B cell (primary cell): ENCODE results near the gene PANK2. TPM values are rescaled to one million over a fixed set of nuclear protein-coding genes. Genes with fewer than 3 reads are reported as not detected.

Source experiments
- ATAC-seq: fragments of 200-7000 bp; cut with Tn5 transposase; one replicate; pipeline ENCODE4 v1.10.0; 2021; ENCODE audit warnings: low read depth, mild to moderate bottlenecking, moderate number of reproducible peaks, moderate library complexity
- CTCF ChIA-PET: fragments of 350-600 bp; sonication (Branson Sonifier 250); formaldehyde crosslinking; loops from one replicate; lab custom pipeline; 2021; ENCODE audit warnings: antibody characterized with exemption, inconsistent platforms; lab: Charles Lee
- POLR2A ChIA-PET: fragments of 350-600 bp; sonication (Branson Sonifier 250); formaldehyde crosslinking; loops from one replicate; lab custom pipeline; 2021; ENCODE audit warnings: antibody characterized with exemption; lab: Charles Lee
- DNase-seq: peaks from one replicate; pipeline ENCODE4 v3.0.0; 2013
- H2AFZ ChIP-seq: 2 replicates; pipeline ENCODE4 v1.6.1; 2012; ENCODE audit warnings: mild to moderate bottlenecking, low read depth, low read length; ENCODE audit not compliant: insufficient read depth, poor library complexity, severe bottlenecking
- H3K27ac ChIP-seq, 2 donors: 1 replicate in 1 of 2; 2 replicates in 1 of 2; pipeline ENCODE4 v1.5.1; 2012 to 2013; ENCODE audit warnings: low read length in 2 of 2, mild to moderate bottlenecking in 2 of 2, moderate library complexity in 1 of 2
- H3K27me3 ChIP-seq, 4 experiments: fragments of 200-600 bp in 1 of 4; sonication (generic) in 1 of 4; replicated peaks in 1 of 4; 1 replicate in 2 of 4; 2 replicates in 2 of 4; pipeline versions ENCODE4 v1.6.1 to v1.7.0; 2013 to 2016; ENCODE audit warnings: low read length in 3 of 4, mild to moderate bottlenecking in 2 of 4, mixed read lengths in 1 of 4, moderate library complexity in 1 of 4; ENCODE audit not compliant: insufficient read depth in 4 of 4, control insufficient read depth in 3 of 4; ENCODE audit errors: control extremely low read depth in 1 of 4
- H3K36me3 ChIP-seq, 2 experiments: replicated peaks in 1 of 2; 1 replicate in 1 of 2; 2 replicates in 1 of 2; pipeline versions ENCODE4 v1.6.1 to v1.7.1; 2013; ENCODE audit warnings: low read length in 1 of 2; ENCODE audit not compliant: insufficient read depth in 2 of 2, control insufficient read depth in 1 of 2; ENCODE audit errors: control extremely low read depth in 1 of 2, extremely low read depth in 1 of 2
- H3K4me1 ChIP-seq, 2 donors: fragments of 200-600 bp in 1 of 2; sonication (generic) in 1 of 2; 1 replicate in 1 of 2; 2 replicates in 1 of 2; pipeline versions ENCODE4 v1.5.1 to v1.6.1; 2013 to 2017; ENCODE audit warnings: low read length in 2 of 2; ENCODE audit not compliant: control insufficient read depth in 2 of 2, insufficient read depth in 2 of 2
- H3K4me2 ChIP-seq: replicated peaks from 2 replicates; pipeline ENCODE3; 2012; ENCODE audit warnings: mild to moderate bottlenecking, low read depth, low read length; ENCODE audit not compliant: poor library complexity, severe bottlenecking
- H3K4me3 ChIP-seq, 5 experiments: fragments of 200-600 bp in 1 of 5; sonication (generic) in 1 of 5; 1 replicate in 3 of 5; 2 replicates in 2 of 5; pipeline versions ENCODE4 v1.5.1 to v1.7.0; 2011 to 2016; ENCODE audit warnings: low read length in 4 of 5, mild to moderate bottlenecking in 4 of 5, low read depth in 2 of 5, control low read depth in 1 of 5, moderate library complexity in 1 of 5; ENCODE audit not compliant: insufficient read depth in 1 of 5; ENCODE audit errors: control extremely low read depth in 1 of 5, extremely low read depth in 1 of 5
- H3K79me2 ChIP-seq: fragments of 200-600 bp; sonication (generic); one replicate; pipeline ENCODE4 v1.6.0; 2016; ENCODE audit warnings: low read length; ENCODE audit not compliant: control insufficient read depth, insufficient read depth
- H3K9ac ChIP-seq: fragments of 200-600 bp; sonication (generic); 2 replicates; pipeline ENCODE4 v1.6.1; 2017; ENCODE audit warnings: mild to moderate bottlenecking, low read length, moderate library complexity
- H3K9me3 ChIP-seq, 3 donors: one replicate each; pipeline versions ENCODE4 v1.6.1 to v1.7.1; 2013; ENCODE audit warnings: low read length in 2 of 3; ENCODE audit not compliant: control insufficient read depth in 2 of 3, insufficient read depth in 1 of 3; ENCODE audit errors: control extremely low read depth in 1 of 3
- H4K20me1 ChIP-seq: 2 replicates; pipeline ENCODE4 v1.6.0; 2012; ENCODE audit warnings: mild to moderate bottlenecking, low read length; ENCODE audit not compliant: insufficient read depth, control insufficient read depth, poor library complexity, severe bottlenecking
- H3K27ac Mint-ChIP-seq: one replicate; pipeline ENCODE4 v1.8.0; 2021; ENCODE audit warnings: mixed read lengths
- H3K27me3 Mint-ChIP-seq: one replicate; pipeline ENCODE4 v1.8.0; 2021; ENCODE audit warnings: mixed read lengths
- H3K4me1 Mint-ChIP-seq: one replicate; pipeline ENCODE4 v1.8.0; 2021; ENCODE audit warnings: mixed read lengths
- H3K4me3 Mint-ChIP-seq: one replicate; pipeline ENCODE4 v1.8.0; 2021; ENCODE audit warnings: mixed read lengths
- H3K9me3 Mint-ChIP-seq: one replicate; pipeline ENCODE4 v1.8.0; 2022; ENCODE audit warnings: mixed read lengths; ENCODE audit not compliant: insufficient read depth
- EZH2 ChIP-seq: IDR thresholded peaks from 2 replicates; pipeline ENCODE4 v1.6.1; 2012; ENCODE audit warnings: borderline replicate concordance, low read depth, mild to moderate bottlenecking, moderate library complexity, low read length; ENCODE audit not compliant: insufficient read depth, poor library complexity, severe bottlenecking
- whole genome bisulfite sequencing: methylation state at CpG from one replicate; pipeline ENCODE4 v1.1.5; 2013; ENCODE audit warnings: missing lambda C conversion rate; ENCODE audit not compliant: insufficient coverage; 5-methylcytosine and 5-hydroxymethylcytosine counted together
- intact Hi-C: fragments of 100-400 bp; cut with micrococcal nuclease; formaldehyde crosslinking; loops from one replicate; pipeline ENCODE4 v1.10.0; 2022
- polyA plus RNA-seq: library from polyadenylated mRNA; depleted of rRNA; stranded (reverse); fragments of >200 nt; gene quantifications from 2 replicates; pipeline ENCODE4 v1.2.3, GENCODE V29; 2012
- total RNA-seq, 2 donors: library from RNA; stranded (reverse); fragments of 120-200 nt in 1 of 2; gene quantifications; 1 replicate in 1 of 2; 2 replicates in 1 of 2; pipeline versions ENCODE4 v1.2.3 to v1.2.4, GENCODE V29; 2013 to 2022
- TF ChIP-seq, protein P1 (sequence below): fragments of 200-600 bp; IDR thresholded peaks from one replicate; pipeline ENCODE4 v1.8.0; 2022; ENCODE audit warnings: antibody characterized with exemption, mild to moderate bottlenecking

Gene PANK2
- total and polyA plus RNA-seq, 2 donors (not counting 1 experiment from before 2014, with no cell fraction given), result 20.5 to 63.3 TPM

- no peak for ATAC-seq
- no peak overlapping the region for H3K9ac ChIP-seq
- intact Hi-C loops, result no loop called here
- H3K4me3 Mint-ChIP-seq, result no peak overlapping the region
- H3K4me3 ChIP-seq, result no peak overlapping the region
- TF ChIP-seq, protein P1, sequence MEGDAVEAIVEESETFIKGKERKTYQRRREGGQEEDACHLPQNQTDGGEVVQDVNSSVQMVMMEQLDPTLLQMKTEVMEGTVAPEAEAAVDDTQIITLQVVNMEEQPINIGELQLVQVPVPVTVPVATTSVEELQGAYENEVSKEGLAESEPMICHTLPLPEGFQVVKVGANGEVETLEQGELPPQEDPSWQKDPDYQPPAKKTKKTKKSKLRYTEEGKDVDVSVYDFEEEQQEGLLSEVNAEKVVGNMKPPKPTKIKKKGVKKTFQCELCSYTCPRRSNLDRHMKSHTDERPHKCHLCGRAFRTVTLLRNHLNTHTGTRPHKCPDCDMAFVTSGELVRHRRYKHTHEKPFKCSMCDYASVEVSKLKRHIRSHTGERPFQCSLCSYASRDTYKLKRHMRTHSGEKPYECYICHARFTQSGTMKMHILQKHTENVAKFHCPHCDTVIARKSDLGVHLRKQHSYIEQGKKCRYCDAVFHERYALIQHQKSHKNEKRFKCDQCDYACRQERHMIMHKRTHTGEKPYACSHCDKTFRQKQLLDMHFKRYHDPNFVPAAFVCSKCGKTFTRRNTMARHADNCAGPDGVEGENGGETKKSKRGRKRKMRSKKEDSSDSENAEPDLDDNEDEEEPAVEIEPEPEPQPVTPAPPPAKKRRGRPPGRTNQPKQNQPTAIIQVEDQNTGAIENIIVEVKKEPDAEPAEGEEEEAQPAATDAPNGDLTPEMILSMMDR, result no peak
- no peak for TF ChIP-seq EZH2
- H3K27me3 Mint-ChIP-seq, result no peaks in the 10 kb centered on the region
- POLR2A ChIA-PET, result no interaction called here
- 89% methylated on average over 6 of the region's 6 CpGs for WGBS
- peaks cover 3% of the 10 kb centered on the region for H3K4me1 Mint-ChIP-seq
- CTCF ChIA-PET, result interaction anchor here (0.7 kb wide), 1 partner anchor 20 kb away, joined by 3 read pairs; no protein-coding TSS in a partner anchor
- no peaks in the 10 kb centered on the region for H3K9me3 Mint-ChIP-seq
- no peak overlapping the region for H3K27ac Mint-ChIP-seq
- H3K27ac ChIP-seq, result no peak overlapping the region
- no peaks in the 10 kb centered on the region for H3K4me1 ChIP-seq
- H2AFZ ChIP-seq, result no peak overlapping the region
- no peaks in the 10 kb centered on the region for H3K79me2 ChIP-seq
- DNase-seq, result no peak
- H4K20me1 ChIP-seq, result no peaks in the 10 kb centered on the region
- H3K27me3 ChIP-seq, result no peaks in the 10 kb centered on the region
- no peak overlapping the region for H3K4me2 ChIP-seq
- H3K36me3 ChIP-seq, result peaks cover 0 to 7% of the 10 kb centered on the region in 2 experiments
- H3K9me3 ChIP-seq, result peaks cover 0 to 6% (median 2%) of the 10 kb centered on the region in 3 donors
Measured at GRCh38 chr20:3935295-3935955, 46.2 kb downstream of the PANK2 start.

DNA sequence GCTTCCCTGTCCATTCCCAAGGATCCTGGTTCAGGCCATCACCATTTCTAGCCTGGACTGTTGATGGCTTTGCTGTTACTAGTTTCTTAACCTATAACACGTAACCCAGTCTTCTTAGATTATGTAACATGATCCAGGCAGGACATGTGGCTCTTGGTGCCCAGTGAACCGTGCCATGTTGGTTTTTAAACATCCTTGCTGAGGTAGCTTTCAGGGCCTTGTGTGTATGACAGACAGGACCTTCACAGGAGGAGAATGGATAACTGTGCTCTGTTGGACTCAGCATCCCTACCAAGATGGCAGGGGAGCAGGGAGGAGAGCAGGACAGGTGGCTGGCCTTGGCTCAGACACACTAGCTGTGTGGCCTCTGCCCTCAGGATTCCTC lies 46.8 kb downstream of the PANK2 start:
- H3K9ac ChIP-seq, result no peak overlapping the region
- TF ChIP-seq EZH2, result no peak
- TF ChIP-seq, protein P1, result no peak
- POLR2A ChIA-PET, result no interaction called here

More for the DNA sequence above, 46.8 kb downstream of the PANK2 start:
- Histone ChIP-seq H3K27me3 (no peaks in the 10 kb centered on the region), H3K36me3 (peaks cover 0 to 7% of the 10 kb centered on the region in 2 experiments), H3K9me3 (peaks cover 0 to 6% (median 2%) of the 10 kb centered on the region in 3 donors), H3K27ac (no peak overlapping the region), H3K4me3 (no peak overlapping the region), H3K4me1 (no peaks in the 10 kb centered on the region), H3K4me2 (no peak overlapping the region), H2AFZ (no peak overlapping the region), H4K20me1 (no peaks in the 10 kb centered on the region), H3K79me2 (no peaks in the 10 kb centered on the region)
- Mint-ChIP-seq H3K27me3 (no peaks in the 10 kb centered on the region), H3K27ac (no peak overlapping the region), H3K4me1 (peaks cover 3% of the 10 kb centered on the region), H3K9me3 (no peaks in the 10 kb centered on the region), H3K4me3 (no peak overlapping the region)
- ATAC-seq (no peak), DNase-seq (no peak)
- CTCF ChIA-PET, result no interaction called here
- intact Hi-C loops, result no loop called here
- 71% methylated on average over 2 of the region's 2 CpGs for WGBS
